PC-3 (cell line): ENCODE data around the gene ARHGAP15. TPM values are rescaled to one million over a fixed set of nuclear protein-coding genes. Genes with fewer than 3 reads are reported as not detected.

ENCODE experiments used
- ATAC-seq: fragments of 200-7000 bp; cut with Tn5 transposase; 2 replicates; pipeline ENCODE4 v1.9.1; 2020; ENCODE audit warnings: mild to moderate bottlenecking, moderate library complexity
- BruUV-seq: library from RNA; stranded (reverse); fragments of 400-500 nt; replicated peaks from 2 replicates; lab custom pipeline; 2021; lab: Mats Ljungman, UMichigan
- CTCF ChIA-PET: fragments of 300-600 bp; sonication (Branson Sonifier 250); formaldehyde crosslinking; loops from one replicate; lab custom pipeline; 2022; ENCODE audit warnings: antibody characterized with exemption; lab: Charles Lee
- POLR2A ChIA-PET: fragments of 300-600 bp; sonication (Branson Sonifier 250); formaldehyde crosslinking; loops from one replicate; lab custom pipeline; 2022; ENCODE audit warnings: antibody characterized with exemption; ENCODE audit not compliant: unreplicated experiment; lab: Charles Lee
- DNase-seq: peaks from one replicate; pipeline ENCODE4 v3.0.0-alpha.2; 2015
- H2AFZ ChIP-seq: fragments of 300-600 bp; sonication (generic); 2 replicates; pipeline ENCODE4 v1.6.0; 2016; ENCODE audit warnings: antibody characterized with exemption, low read length
- H3F3A ChIP-seq: fragments of 300-600 bp; sonication (generic); one replicate; pipeline ENCODE4 v1.6.0; 2017; ENCODE audit warnings: antibody characterized with exemption, low read length, control low read depth, mild to moderate bottlenecking; ENCODE audit not compliant: unreplicated experiment
- H3K27ac ChIP-seq: fragments of 300-600 bp; sonication (generic); 2 replicates; pipeline ENCODE4 v1.5.1; 2016; ENCODE audit warnings: mild to moderate bottlenecking, low read length
- H3K27me3 ChIP-seq: fragments of 300-600 bp; sonication (generic); 2 replicates; pipeline ENCODE4 v1.6.1; 2016; ENCODE audit warnings: low read length, mixed read lengths
- H3K36me3 ChIP-seq: fragments of 300-600 bp; sonication (generic); 2 replicates; pipeline ENCODE4 v1.6.1; 2016; ENCODE audit warnings: low read depth, mixed run types, low read length, mixed read lengths
- H3K4me1 ChIP-seq: fragments of 300-600 bp; sonication (generic); 2 replicates; pipeline ENCODE4 v1.5.1; 2016; ENCODE audit warnings: low read length; ENCODE audit not compliant: insufficient read depth
- H3K4me2 ChIP-seq: fragments of 300-600 bp; sonication (generic); 2 replicates; pipeline ENCODE4 v1.6.0; 2016; ENCODE audit warnings: low read length
- H3K4me3 ChIP-seq: fragments of 300-600 bp; sonication (generic); 2 replicates; pipeline ENCODE4 v1.5.1; 2016; ENCODE audit warnings: mild to moderate bottlenecking, low read length, mixed read lengths
- H3K79me2 ChIP-seq: fragments of 300-600 bp; sonication (generic); 2 replicates; pipeline ENCODE4 v1.6.1; 2017; ENCODE audit warnings: low read length, mixed read lengths
- H3K9ac ChIP-seq: fragments of 300-600 bp; sonication (generic); 2 replicates; pipeline ENCODE4 v1.6.0; 2016; ENCODE audit warnings: mild to moderate bottlenecking, low read length
- H3K9me2 ChIP-seq: fragments of 300-600 bp; sonication (generic); replicated peaks from 2 replicates; pipeline ENCODE4 v1.6.1; 2016; ENCODE audit warnings: mixed run types, low read length, mixed read lengths
- H3K9me3 ChIP-seq: fragments of 300-600 bp; sonication (generic); 2 replicates; pipeline ENCODE4 v1.6.1; 2016; ENCODE audit warnings: low read length, mixed read lengths
- H4K20me1 ChIP-seq: fragments of 300-600 bp; sonication (generic); 2 replicates; pipeline ENCODE4 v1.6.1; 2016; ENCODE audit warnings: low read length, mixed read lengths
- CTCF ChIP-seq: fragments of 300-600 bp; sonication (generic); conservative IDR thresholded peaks from 2 replicates; pipeline ENCODE4 v1.5.1; 2017; ENCODE audit warnings: antibody characterized with exemption, low read depth, mild to moderate bottlenecking, low read length
- EZH2 ChIP-seq: fragments of 300-600 bp; sonication (generic); IDR thresholded peaks from one replicate; pipeline ENCODE4 v1.6.1; 2017; ENCODE audit warnings: antibody characterized with exemption, mild to moderate bottlenecking, low read length; ENCODE audit not compliant: unreplicated experiment
- EZH2phosphoT487 ChIP-seq: fragments of 300-600 bp; sonication (generic); IDR thresholded peaks from 2 replicates; pipeline ENCODE4 v1.6.1; 2018; ENCODE audit warnings: mild to moderate bottlenecking, antibody characterized with exemption, low read length, borderline replicate concordance
- intact Hi-C: fragments of 100-400 bp; cut with micrococcal nuclease; formaldehyde crosslinking; loops from 2 replicates; pipeline ENCODE4 v1.9.0; 2023
- total RNA-seq: library from RNA; depleted of rRNA; stranded (reverse); fragments of >200 nt; gene quantifications from 2 replicates; pipeline ENCODE4 v1.2.3, GENCODE V29; 2014

ARHGAP15 gene
- total RNA-seq, 1 experiment from 2014 or later, result not detected

DNA sequence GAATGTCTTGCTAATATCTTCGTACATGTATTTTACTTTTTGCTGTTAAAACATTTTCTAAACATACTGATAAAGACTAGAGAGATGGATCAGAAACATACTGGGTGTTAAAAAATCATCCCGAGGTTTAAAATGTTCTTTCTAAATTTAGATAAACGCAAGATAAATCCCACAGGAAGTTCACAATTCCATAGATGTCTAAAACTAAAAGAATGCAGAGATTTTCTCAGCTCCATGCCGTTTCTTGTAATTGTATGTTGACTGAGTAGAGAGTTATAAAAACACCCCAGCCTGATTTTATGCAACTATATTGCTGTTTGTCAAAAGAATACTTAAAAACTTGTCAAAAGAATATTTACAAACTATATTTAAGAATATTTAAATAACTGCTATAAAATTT, 455.7 kb downstream of the ARHGAP15 start:
- no peak overlapping the region for H3K9ac ChIP-seq
- no peak overlapping the region for H2AFZ ChIP-seq
- peaks cover 18% of the 10 kb centered on the region for H3K4me1 ChIP-seq
- TF ChIP-seq EZH2, result no peak
- TF ChIP-seq EZH2phosphoT487, result no peak
- no peak for TF ChIP-seq CTCF
- no TSS peak for BruUV-seq
- no peak overlapping the region for H3K27ac ChIP-seq
- H3K27me3 ChIP-seq, result no peaks in the 10 kb centered on the region
- DNase-seq (no peak), ATAC-seq (no peak)
- no peak overlapping the region for H3K4me2 ChIP-seq
- H3F3A ChIP-seq, result no peaks in the 10 kb centered on the region
- ChIA-PET CTCF (interaction anchor here (0.6 kb wide), 1 partner anchor 27 kb away, joined by 3 read pairs; no protein-coding TSS in a partner anchor), POLR2A (no interaction called here)
- H3K4me3 ChIP-seq, result no peak overlapping the region
- H4K20me1 ChIP-seq, result no peaks in the 10 kb centered on the region
- no peaks in the 10 kb centered on the region for H3K9me2 ChIP-seq
- intact Hi-C loops, result no loop called here
- no peaks in the 10 kb centered on the region for H3K79me2 ChIP-seq
- H3K9me3 ChIP-seq, result no peaks in the 10 kb centered on the region
- no peaks in the 10 kb centered on the region for H3K36me3 ChIP-seq

- Histone ChIP-seq H3K9me2 (no peaks in the 10 kb centered on the region), H3K27me3 (no peaks in the 10 kb centered on the region), H3K9ac (no peak overlapping the region), H3K27ac (no peak overlapping the region), H3K79me2 (no peaks in the 10 kb centered on the region), H3K36me3 (no peaks in the 10 kb centered on the region), H3F3A (no peaks in the 10 kb centered on the region), H4K20me1 (no peaks in the 10 kb centered on the region), H3K9me3 (no peaks in the 10 kb centered on the region), H3K4me3 (no peak overlapping the region), H3K4me1 (peaks cover 12% of the 10 kb centered on the region), H3K4me2 (no peak overlapping the region), H2AFZ (no peak overlapping the region)
- no peak for ATAC-seq
- intact Hi-C loops, result no loop called here
- TF ChIP-seq CTCF (no peak), EZH2 (no peak), EZH2phosphoT487 (no peak)
- BruUV-seq, result no TSS peak
- no peak for DNase-seq
- ChIA-PET CTCF (no interaction called here), POLR2A (no interaction called here)
Observed at GRCh38 chr2:143586119-143586518, 456.9 kb downstream of the ARHGAP15 start.

- DNase-seq (no peak), ATAC-seq (no peak)
- intact Hi-C loops, result no loop called here
- Histone ChIP-seq H3K27me3 (no peaks in the 10 kb centered on the region), H3K9ac (no peak overlapping the region), H3K79me2 (no peaks in the 10 kb centered on the region), H4K20me1 (no peaks in the 10 kb centered on the region), H3K27ac (no peak overlapping the region), H2AFZ (no peak overlapping the region), H3K4me1 (no peaks in the 10 kb centered on the region), H3K36me3 (no peaks in the 10 kb centered on the region), H3K4me3 (no peak overlapping the region), H3K9me3 (no peaks in the 10 kb centered on the region), H3K4me2 (no peak overlapping the region), H3K9me2 (no peaks in the 10 kb centered on the region), H3F3A (no peaks in the 10 kb centered on the region)
- no TSS peak for BruUV-seq
- POLR2A ChIA-PET, result no interaction called here
- TF ChIP-seq EZH2, result no peak
- TF ChIP-seq EZH2phosphoT487, result no peak
- no peak for TF ChIP-seq CTCF
- CTCF ChIA-PET, result no interaction called here
Observed at GRCh38 chr2:143588746-143589145, 459.5 kb downstream of the ARHGAP15 start.
